Vein endothelial cell (primary cell): ENCODE data around the gene PDCD2. TPM values are rescaled to one million over a fixed set of nuclear protein-coding genes. Genes with fewer than 3 reads are reported as not detected.

Source experiments
- total RNA-seq: library from RNA; depleted of rRNA; stranded (reverse); fragments of >200 nt; gene quantifications from 2 replicates; pipeline ENCODE4 v1.2.3, GENCODE V29; 2012

The PDCD2 gene
- 88.1 and 97.3 TPM in 2 replicates for total RNA-seq

GRCh38 chr6:170584181-170584953 lies at the start of gene PDCD2:
TSS of gene PDCD2 (minus strand) at chr6:170584637. CDS start at chr6:170584581, 56 bp downstream.

GRCh38 chr6:170554013-170554795 lies 30.2 kb downstream of the PDCD2 start, which contains the start of gene TBP:
TSS of gene TBP (plus strand) at chr6:170554369. CDS start at chr6:170557030, 2,661 bp downstream.

GRCh38 chr6:170552765-170553533 lies 31.5 kb downstream of the PDCD2 start, which contains the start of gene PSMB1:
TSS of gene PSMB1 (minus strand) at chr6:170553307. CDS start at chr6:170553242, 65 bp downstream.

Other genes with a start within 250 kb of the PDCD2 start
- gene PSMB1, start 31.3 kb downstream of the PDCD2 start, total RNA-seq, result 300 and 327 TPM in 2 replicates
- 16.0 TPM in 2 replicates for gene TBP, start 30.3 kb downstream of the PDCD2 start, total RNA-seq